Parietal lobe (tissue), 1 donor: ENCODE measurements around the gene CCDC175. TPM values are rescaled to one million over a fixed set of nuclear protein-coding genes. Genes with fewer than 3 reads are reported as not detected.

ENCODE experiments used
- total RNA-seq: library from RNA; depleted of rRNA; stranded (reverse); fragments of >200 nt; gene quantifications from one replicate; pipeline ENCODE4 v1.2.3, GENCODE V29; 2014

The CCDC175 gene
- 3.4 TPM for total RNA-seq

DNA sequence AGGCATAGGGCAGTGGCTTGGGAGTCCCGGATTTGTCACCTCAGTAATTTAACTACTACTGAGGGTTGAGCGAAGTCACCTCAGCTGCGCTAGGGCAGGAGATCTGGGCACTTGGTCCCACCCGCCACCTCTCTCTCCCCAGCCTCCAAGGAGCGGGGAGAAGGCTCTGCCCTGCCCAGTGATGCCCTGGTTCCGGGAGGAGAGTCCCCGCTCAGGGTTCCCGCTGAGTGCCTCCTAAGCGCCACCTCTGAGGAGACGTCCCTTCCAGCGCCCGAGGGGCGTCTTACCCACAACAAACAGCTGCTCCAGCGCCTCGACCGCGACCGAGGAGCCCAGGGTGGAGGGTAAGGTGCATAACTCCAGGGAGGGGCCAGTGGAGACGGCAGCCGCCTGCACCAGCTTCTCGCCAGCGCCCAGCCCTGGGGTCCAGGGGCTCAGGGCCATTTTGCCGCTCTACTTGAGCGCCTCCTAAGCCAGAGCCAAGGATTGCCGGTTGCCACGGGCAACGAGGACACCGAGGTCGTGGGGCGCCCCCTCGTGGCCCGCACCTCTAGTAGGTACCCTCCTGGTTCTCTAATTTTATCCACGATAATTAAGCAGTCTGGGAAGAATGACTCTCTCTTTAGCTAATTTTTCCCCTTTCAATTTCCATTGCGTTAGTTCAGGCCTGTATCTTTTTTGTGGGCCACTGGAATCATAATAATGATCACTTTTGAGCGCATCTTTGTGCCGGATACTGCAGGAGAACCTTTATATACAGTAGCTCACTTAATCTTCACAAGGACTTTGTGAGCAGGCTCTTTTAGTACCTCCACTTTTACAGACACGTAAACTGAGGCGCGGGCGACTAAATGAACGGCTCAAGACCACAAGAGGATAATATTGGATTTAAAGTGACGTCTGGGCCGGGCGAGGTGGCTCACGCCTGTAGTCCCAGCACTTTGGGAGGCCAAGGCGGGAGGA, at the start of gene CCDC175:
CCDC175 (minus strand) TSS at position 481 of the 963 bp plus-strand sequence; CDS start at position 444, 37 bp downstream.

DNA sequence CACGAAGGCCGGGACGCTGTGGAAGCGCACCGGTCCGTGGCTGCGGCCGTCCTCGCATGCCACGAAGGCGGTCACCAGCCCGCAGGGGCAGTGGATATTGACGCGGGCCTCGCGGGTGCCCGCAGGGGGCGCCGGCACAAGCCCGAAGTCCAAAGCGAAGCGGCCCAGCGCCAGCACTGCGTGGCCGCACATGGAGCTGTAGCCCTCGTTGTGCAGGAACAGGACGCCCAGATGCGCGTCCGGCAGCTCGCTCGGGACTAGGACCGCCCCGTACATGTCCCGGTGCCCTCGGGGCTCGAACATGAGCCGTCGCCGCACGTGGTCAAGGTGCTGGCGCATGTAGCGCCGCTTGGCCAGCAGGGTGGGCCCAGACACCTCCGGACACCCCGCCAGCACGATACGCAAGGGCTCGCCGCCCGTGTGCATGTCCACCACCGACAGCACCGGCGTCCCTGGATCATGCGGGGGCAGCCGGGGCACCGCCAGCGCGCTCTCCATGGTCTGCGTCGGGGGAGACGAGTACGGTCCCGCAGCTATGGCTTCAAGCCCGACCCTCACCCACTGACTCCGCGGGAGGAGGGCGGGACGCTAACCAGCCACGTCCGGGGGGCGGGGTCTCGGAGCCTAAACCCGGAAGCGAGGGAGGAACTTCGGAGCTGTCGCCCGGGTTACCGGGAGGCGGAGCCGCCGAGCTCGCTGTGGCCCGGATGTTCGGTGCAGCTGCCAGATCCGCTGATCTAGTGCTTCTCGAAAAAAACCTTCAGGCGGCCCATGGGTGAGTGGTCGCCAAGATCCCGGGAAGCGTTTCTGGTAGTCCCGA, 92.6 kb downstream of the CCDC175 start, which contains the start of the genes JKAMP and L3HYPDH:
JKAMP (plus strand) TSS at position 699 of the 820 bp plus-strand sequence; CDS start at position 772, 73 bp downstream.
L3HYPDH (minus strand) TSS at position 590 of the 820 bp plus-strand sequence; CDS start at position 498, 92 bp downstream.

DNA sequence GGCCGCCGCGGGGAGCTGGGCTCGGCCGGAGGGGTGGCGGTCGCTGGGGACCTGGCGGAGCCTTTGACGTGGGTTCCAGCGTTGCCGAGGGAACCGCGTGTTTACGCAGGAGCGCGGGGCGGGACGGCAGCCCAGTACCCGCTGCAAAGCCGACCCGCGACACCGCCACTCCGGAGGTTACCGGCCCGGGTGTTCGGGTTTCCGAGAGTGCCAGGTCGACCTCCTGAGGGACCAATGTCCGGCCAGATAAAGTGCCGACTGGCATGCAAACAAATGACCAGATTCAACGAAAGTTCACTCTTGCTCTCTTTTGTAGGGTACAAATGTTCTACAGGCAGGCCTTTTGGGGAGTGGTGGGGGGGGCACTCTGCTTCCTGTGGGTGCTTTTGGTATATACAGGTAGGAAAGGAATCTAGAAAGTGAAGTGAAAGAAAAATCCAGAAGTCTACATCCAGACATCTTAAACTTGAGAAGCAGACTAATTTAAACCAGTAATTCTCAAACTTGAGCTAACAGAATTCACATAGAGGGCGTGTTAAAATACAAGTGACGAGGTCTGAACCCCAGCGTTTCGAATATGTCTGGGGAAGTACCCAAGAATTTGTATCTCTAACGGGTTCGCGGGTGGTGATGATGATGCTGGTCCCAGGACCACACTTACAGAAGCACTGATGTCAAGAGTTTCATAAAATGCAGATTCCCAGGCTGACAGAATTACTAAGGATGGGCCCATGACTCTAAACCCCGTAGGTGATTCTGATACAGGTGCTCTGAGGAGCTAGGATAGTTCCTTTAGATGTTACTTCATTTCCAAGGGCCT, 111.1 kb downstream of the CCDC175 start, which contains the start of gene GPR135:
GPR135 (minus strand) TSS at position 65 of the 820 bp plus-strand sequence. CDS start 154 bp downstream, outside the sequence.

Other genes starting within 250 kb of the CCDC175 start
- gene GPR135, start 111.4 kb downstream of the CCDC175 start, total RNA-seq = 19.1 TPM
- gene L3HYPDH, start 92.4 kb downstream of the CCDC175 start, total RNA-seq = 62.0 TPM
- gene JKAMP, start 92.3 kb downstream of the CCDC175 start, total RNA-seq = 84.8 TPM